Measurements from ENCODE around the gene CCDC85B.

Gene CCDC85B

GRCh38 chr11:65857853-65858680 is 32.4 kb upstream of the CCDC85B start, which contains the start of gene CFL1:
Gene CFL1 (minus strand): TSS chr11:65858180. CDS start chr11:65858099, 81 bp downstream.
- DNase-seq (ENCODE audit: low read depth): peak; percentile 96

- no peak for DNase-seq (ENCODE audit: low read depth)
Observed at GRCh38 chr11:65858681-65859087, 31.8 kb upstream of the CCDC85B start.

GRCh38 chr11:65859095-65859811 is 31.2 kb upstream of the CCDC85B start:
- peak; percentile 98 for DNase-seq (ENCODE audit: low read depth)

GRCh38 chr11:65859812-65860277 is 30.6 kb upstream of the CCDC85B start:
- no peak for DNase-seq (ENCODE audit: low read depth)

GRCh38 chr11:65860278-65861164 is 30.0 kb upstream of the CCDC85B start, which contains the start of gene MUS81:
Gene MUS81 (plus strand): TSS chr11:65860433. CDS start chr11:65860754, 321 bp downstream.
- DNase-seq (ENCODE audit: low read depth): peak; percentile 98

GRCh38 chr11:65861165-65861505 is 29.3 kb upstream of the CCDC85B start:
- no peak for DNase-seq (ENCODE audit: low read depth)

GRCh38 chr11:65861533-65862183 is 28.8 kb upstream of the CCDC85B start:
- no peak for DNase-seq (ENCODE audit: low read depth)

GRCh38 chr11:65862191-65862735 is 28.2 kb upstream of the CCDC85B start:
- DNase-seq (ENCODE audit: low read depth): no peak

GRCh38 chr11:65862941-65863888 is 27.3 kb upstream of the CCDC85B start:
- no peak for DNase-seq (ENCODE audit: low read depth)

- no peak for DNase-seq (ENCODE audit: low read depth)
Observed at GRCh38 chr11:65863889-65864705, 26.4 kb upstream of the CCDC85B start.

GRCh38 chr11:65864706-65865471 is 25.6 kb upstream of the CCDC85B start:
- DNase-seq (ENCODE audit: low read depth): no peak

GRCh38 chr11:65865550-65866172 is 24.8 kb upstream of the CCDC85B start:
- DNase-seq (ENCODE audit: low read depth): no peak

- DNase-seq (ENCODE audit: low read depth): no peak
Observed at GRCh38 chr11:65866509-65867283, 23.8 kb upstream of the CCDC85B start.

- no peak for DNase-seq (ENCODE audit: low read depth)
Observed at GRCh38 chr11:65867284-65868071, 23.0 kb upstream of the CCDC85B start.

- DNase-seq (ENCODE audit: low read depth): no peak
Observed at GRCh38 chr11:65868076-65868667, 22.3 kb upstream of the CCDC85B start.

GRCh38 chr11:65868907-65869306 is 21.6 kb upstream of the CCDC85B start:
- DNase-seq (ENCODE audit: low read depth): no peak
